ENCODE measurements around the gene MRPL33. TPM values are rescaled to one million over a fixed set of nuclear protein-coding genes. Genes with fewer than 3 reads are reported as not detected.

MRPL33 gene
- total and polyA plus RNA-seq, 4 donors = 31.2 to 130 (median 41.0) TPM

DNA sequence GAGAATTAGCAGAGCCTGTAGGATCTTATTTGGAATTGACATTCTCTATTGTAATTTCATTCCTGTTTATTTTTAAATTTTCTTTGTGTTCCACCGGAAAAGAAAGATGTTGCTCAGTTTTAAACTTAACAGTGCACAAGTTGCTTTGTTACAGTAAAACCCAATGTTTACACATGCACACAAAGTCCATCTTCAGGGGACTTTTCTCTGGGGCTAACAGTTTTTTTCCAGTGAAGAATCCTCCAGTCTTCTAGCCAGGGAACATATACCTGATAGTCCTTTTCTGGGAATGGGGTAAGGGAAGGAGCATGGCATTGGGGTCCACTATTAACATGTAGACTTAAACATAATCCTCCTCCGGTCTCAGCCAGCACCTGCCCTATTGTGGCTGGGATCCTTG lies 25.2 kb upstream of the MRPL33 start:
- H3K36me3 ChIP-seq (ENCODE audit: control insufficient read depth in 4 of 4, insufficient read depth in 3 of 4, low read depth in 1 of 4, low read length in 3 of 4) = no peaks in the 10 kb centered on the region
- H3K4me1 ChIP-seq (ENCODE audit: control insufficient read depth in 4 of 4, insufficient read depth in 4 of 4, low read length in 3 of 4) = peaks cover 0 to 6% (median 6%) of the 10 kb centered on the region in 4 donors
- peak overlapping the region in 1 of 2 donors; percentile 30 for H3K9ac ChIP-seq (ENCODE audit: low read depth in 1 of 2, low read length in 2 of 2)
- TF ChIP-seq, protein P1, sequence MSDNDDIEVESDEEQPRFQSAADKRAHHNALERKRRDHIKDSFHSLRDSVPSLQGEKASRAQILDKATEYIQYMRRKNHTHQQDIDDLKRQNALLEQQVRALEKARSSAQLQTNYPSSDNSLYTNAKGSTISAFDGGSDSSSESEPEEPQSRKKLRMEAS (IDR thresholded peaks at IDR 0.05) = peak; percentile 20
- TF ChIP-seq YY1 (IDR thresholded peaks at IDR 0.05) (no peak), HNF4G (IDR thresholded peaks at IDR 0.05) (no peak), FOXA2 (IDR thresholded peaks at IDR 0.05) (peak; percentile 80), HNF4A (conservative IDR thresholded peaks at IDR 0.05) (peak; percentile 64 to 83), EGR1 (IDR thresholded peaks at IDR 0.05; ENCODE audit: low read depth in 2 of 2) (no peak), GABPA (IDR thresholded peaks at IDR 0.05 in 1 of 2, conservative IDR thresholded peaks at IDR 0.05 in 1 of 2) (no peak), RAD21 (IDR thresholded peaks at IDR 0.05) (peak in 1 of 2 donors; percentile 20), JUND (IDR thresholded peaks at IDR 0.05) (peak in 1 of 2 donors; percentile 35), FOXA1 (IDR thresholded peaks at IDR 0.05) (peak; percentile 64), RXRA (IDR thresholded peaks at IDR 0.05) (peak in 1 of 2 donors; percentile 34), SP1 (IDR thresholded peaks at IDR 0.05) (peak; percentile 67), TAF1 (conservative IDR thresholded peaks at IDR 0.05) (no peak), NR2F2 (IDR thresholded peaks at IDR 0.05) (no peak)
- TF ChIP-seq, protein P2, sequence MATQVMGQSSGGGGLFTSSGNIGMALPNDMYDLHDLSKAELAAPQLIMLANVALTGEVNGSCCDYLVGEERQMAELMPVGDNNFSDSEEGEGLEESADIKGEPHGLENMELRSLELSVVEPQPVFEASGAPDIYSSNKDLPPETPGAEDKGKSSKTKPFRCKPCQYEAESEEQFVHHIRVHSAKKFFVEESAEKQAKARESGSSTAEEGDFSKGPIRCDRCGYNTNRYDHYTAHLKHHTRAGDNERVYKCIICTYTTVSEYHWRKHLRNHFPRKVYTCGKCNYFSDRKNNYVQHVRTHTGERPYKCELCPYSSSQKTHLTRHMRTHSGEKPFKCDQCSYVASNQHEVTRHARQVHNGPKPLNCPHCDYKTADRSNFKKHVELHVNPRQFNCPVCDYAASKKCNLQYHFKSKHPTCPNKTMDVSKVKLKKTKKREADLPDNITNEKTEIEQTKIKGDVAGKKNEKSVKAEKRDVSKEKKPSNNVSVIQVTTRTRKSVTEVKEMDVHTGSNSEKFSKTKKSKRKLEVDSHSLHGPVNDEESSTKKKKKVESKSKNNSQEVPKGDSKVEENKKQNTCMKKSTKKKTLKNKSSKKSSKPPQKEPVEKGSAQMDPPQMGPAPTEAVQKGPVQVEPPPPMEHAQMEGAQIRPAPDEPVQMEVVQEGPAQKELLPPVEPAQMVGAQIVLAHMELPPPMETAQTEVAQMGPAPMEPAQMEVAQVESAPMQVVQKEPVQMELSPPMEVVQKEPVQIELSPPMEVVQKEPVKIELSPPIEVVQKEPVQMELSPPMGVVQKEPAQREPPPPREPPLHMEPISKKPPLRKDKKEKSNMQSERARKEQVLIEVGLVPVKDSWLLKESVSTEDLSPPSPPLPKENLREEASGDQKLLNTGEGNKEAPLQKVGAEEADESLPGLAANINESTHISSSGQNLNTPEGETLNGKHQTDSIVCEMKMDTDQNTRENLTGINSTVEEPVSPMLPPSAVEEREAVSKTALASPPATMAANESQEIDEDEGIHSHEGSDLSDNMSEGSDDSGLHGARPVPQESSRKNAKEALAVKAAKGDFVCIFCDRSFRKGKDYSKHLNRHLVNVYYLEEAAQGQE (IDR thresholded peaks at IDR 0.05) = peak; percentile 26
- TF ChIP-seq, protein P3, sequence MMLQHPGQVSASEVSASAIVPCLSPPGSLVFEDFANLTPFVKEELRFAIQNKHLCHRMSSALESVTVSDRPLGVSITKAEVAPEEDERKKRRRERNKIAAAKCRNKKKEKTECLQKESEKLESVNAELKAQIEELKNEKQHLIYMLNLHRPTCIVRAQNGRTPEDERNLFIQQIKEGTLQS (IDR thresholded peaks at IDR 0.05) = no peak
- TF ChIP-seq, protein P4, sequence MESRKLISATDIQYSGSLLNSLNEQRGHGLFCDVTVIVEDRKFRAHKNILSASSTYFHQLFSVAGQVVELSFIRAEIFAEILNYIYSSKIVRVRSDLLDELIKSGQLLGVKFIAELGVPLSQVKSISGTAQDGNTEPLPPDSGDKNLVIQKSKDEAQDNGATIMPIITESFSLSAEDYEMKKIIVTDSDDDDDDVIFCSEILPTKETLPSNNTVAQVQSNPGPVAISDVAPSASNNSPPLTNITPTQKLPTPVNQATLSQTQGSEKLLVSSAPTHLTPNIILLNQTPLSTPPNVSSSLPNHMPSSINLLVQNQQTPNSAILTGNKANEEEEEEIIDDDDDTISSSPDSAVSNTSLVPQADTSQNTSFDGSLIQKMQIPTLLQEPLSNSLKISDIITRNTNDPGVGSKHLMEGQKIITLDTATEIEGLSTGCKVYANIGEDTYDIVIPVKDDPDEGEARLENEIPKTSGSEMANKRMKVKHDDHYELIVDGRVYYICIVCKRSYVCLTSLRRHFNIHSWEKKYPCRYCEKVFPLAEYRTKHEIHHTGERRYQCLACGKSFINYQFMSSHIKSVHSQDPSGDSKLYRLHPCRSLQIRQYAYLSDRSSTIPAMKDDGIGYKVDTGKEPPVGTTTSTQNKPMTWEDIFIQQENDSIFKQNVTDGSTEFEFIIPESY (IDR thresholded peaks at IDR 0.05) = no peak
- TF ChIP-seq, protein P5, sequence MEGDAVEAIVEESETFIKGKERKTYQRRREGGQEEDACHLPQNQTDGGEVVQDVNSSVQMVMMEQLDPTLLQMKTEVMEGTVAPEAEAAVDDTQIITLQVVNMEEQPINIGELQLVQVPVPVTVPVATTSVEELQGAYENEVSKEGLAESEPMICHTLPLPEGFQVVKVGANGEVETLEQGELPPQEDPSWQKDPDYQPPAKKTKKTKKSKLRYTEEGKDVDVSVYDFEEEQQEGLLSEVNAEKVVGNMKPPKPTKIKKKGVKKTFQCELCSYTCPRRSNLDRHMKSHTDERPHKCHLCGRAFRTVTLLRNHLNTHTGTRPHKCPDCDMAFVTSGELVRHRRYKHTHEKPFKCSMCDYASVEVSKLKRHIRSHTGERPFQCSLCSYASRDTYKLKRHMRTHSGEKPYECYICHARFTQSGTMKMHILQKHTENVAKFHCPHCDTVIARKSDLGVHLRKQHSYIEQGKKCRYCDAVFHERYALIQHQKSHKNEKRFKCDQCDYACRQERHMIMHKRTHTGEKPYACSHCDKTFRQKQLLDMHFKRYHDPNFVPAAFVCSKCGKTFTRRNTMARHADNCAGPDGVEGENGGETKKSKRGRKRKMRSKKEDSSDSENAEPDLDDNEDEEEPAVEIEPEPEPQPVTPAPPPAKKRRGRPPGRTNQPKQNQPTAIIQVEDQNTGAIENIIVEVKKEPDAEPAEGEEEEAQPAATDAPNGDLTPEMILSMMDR (IDR thresholded peaks at IDR 0.05; ENCODE audit: low read depth, low read length, missing input control) = no peak
- no peaks in the 10 kb centered on the region for H3K27me3 ChIP-seq (ENCODE audit: control insufficient read depth in 4 of 4, insufficient read depth in 4 of 4, low read length in 3 of 4)
- H3K4me3 ChIP-seq (ENCODE audit: low read depth in 1 of 3, low read length in 3 of 3) = no peak overlapping the region
- H3K9me3 ChIP-seq (ENCODE audit: control insufficient read depth in 4 of 4, low read length in 3 of 4) = peaks cover 0 to 10% (median 0%) of the 10 kb centered on the region in 4 donors
- DNase-seq (ENCODE audit: low spot score) = no peak
- peak overlapping the region; percentile 35 to 54 for H3K27ac ChIP-seq (ENCODE audit: low read depth in 1 of 2, low read length in 2 of 2)
- 48% methylated on average over 2 of the region's 2 CpGs for WGBS
